ENCODE data around the gene SMIM32. TPM values are rescaled to one million over a fixed set of nuclear protein-coding genes. Genes with fewer than 3 reads are reported as not detected.

SMIM32 gene
- total and polyA plus RNA-seq, 9 of the 15 experiments (the other 6 are each of a cell fraction or from before 2014, with no cell fraction given), result not detected

GRCh38 chr5:136207631-136208030 is 14.7 kb upstream of the SMIM32 start:
- ATAC-seq (no peak), FAIRE-seq (no peak), DNase-seq (ENCODE audit: extremely low read depth in 1 of 4, low spot score in 3 of 4) (no peak)
- H3K27me3 ChIP-seq (ENCODE audit: control insufficient read depth in 2 of 2, insufficient read depth in 2 of 2, low read length in 2 of 2), result peaks cover 12 to 58% of the 10 kb centered on the region in 2 experiments; a peak in 4 of 5 replicates
- H3K4me1 ChIP-seq (replicated peaks in 1 of 2; ENCODE audit: control insufficient read depth in 2 of 2, insufficient read depth in 2 of 2, low read length in 2 of 2), result peaks cover 0 to 2% of the 10 kb centered on the region in 2 experiments; a peak in 2 of 5 replicates
- no peak overlapping the region for H2AFZ ChIP-seq (ENCODE audit: low read depth, low read length)
- H3K79me2 ChIP-seq (ENCODE audit: control insufficient read depth, insufficient read depth, low read length), result no peaks in the 10 kb centered on the region
- H3K36me3 ChIP-seq (ENCODE audit: control insufficient read depth, insufficient read depth, low read length), result no peaks in the 10 kb centered on the region
- WGBS (ENCODE audit: insufficient coverage, low coverage, missing lambda C conversion rate), result 0% methylated on average over 6 of the region's 7 CpGs
- no peak overlapping the region for H3K4me3 ChIP-seq
- ChIA-PET CTCF (ENCODE audit: low intra/inter-chr PET ratio) (no interaction called here), POLR2A (interaction anchor here (0.8 kb wide), 1 partner anchor 383 kb away, joined by 3 read pairs; no protein-coding TSS in a partner anchor)
- no TSS peak for BruUV-seq (replicated peaks)
- H3K9me1 ChIP-seq (ENCODE audit: control insufficient read depth, insufficient read depth, low read length), result no peaks in the 10 kb centered on the region
- H3K4me2 ChIP-seq (ENCODE audit: insufficient read depth, low read length), result no peak overlapping the region
- no peak for TF ChIP-seq IFI16 (CRISPR knock-in tag; IDR thresholded peaks at IDR 0.05)
- TF ChIP-seq FOXK2 (conservative IDR thresholded peaks at IDR 0.05 in 1 of 2, IDR thresholded peaks at IDR 0.05 in 1 of 2; ENCODE audit: low read depth in 2 of 2), result no peak
- no peak for TF ChIP-seq MTA1 (IDR thresholded peaks at IDR 0.05; ENCODE audit: borderline replicate concordance)
- no peak for TF ChIP-seq GTF2F1 (IDR thresholded peaks at IDR 0.05; ENCODE audit: low read depth, low read length)
- TF ChIP-seq ARID3B (CRISPR knock-in tag; IDR thresholded peaks at IDR 0.05; ENCODE audit: borderline replicate concordance), result no peak
- in situ Hi-C loops (cut with MboI) (loop anchor here (10.0 kb wide), 1 partner anchor 253 kb away; the partner anchor contains the start of gene LECT2), intact Hi-C loops (cut with micrococcal nuclease) (no loop called here)
- H3K9ac ChIP-seq (ENCODE audit: insufficient read depth in 1 of 2, low read depth in 2 of 2, low read length in 2 of 2), result no peak overlapping the region
- no peaks in the 10 kb centered on the region for H3K9me3 ChIP-seq (replicated peaks; ENCODE audit: control insufficient read depth, insufficient read depth, low read depth, low read length)
- H3K27ac ChIP-seq (ENCODE audit: extremely low read depth, low read depth, low read length), result no peak overlapping the region
- no peaks in the 10 kb centered on the region; the same call in 1 of the 2 replicates for H4K20me1 ChIP-seq (replicated peaks; ENCODE audit: control insufficient read depth, insufficient read depth, low read length)

All from K562 (cell line).